Karpas-422 (cell line): ENCODE measurements around the gene KCNJ12. TPM values are rescaled to one million over a fixed set of nuclear protein-coding genes. Genes with fewer than 3 reads are reported as not detected.
"Not testable (repeated sequence)": the region's sequence is repeated elsewhere in the genome, so short reads cannot be mapped to it uniquely, and the experiment has no call there.

Experiments used
- DNase-seq: peaks from one replicate; pipeline ENCODE4 v3.0.0-alpha.2; 2015
- H2AFZ ChIP-seq: fragments of 200-600 bp; sonication (generic); 2 replicates; pipeline ENCODE4 v1.6.1; 2014; ENCODE audit warnings: antibody characterized with exemption, low read length, mixed read lengths
- H3K27ac ChIP-seq: fragments of 200-600 bp; sonication (generic); 2 replicates; pipeline ENCODE4 v1.5.1; 2014; ENCODE audit warnings: mild to moderate bottlenecking, low read length, moderate library complexity
- H3K27me3 ChIP-seq: fragments of 200-600 bp; sonication (generic); 2 replicates; pipeline ENCODE4 v1.6.1; 2014; ENCODE audit warnings: low read length, mixed read lengths
- H3K36me3 ChIP-seq: fragments of 200-600 bp; sonication (generic); 2 replicates; pipeline ENCODE4 v1.6.1; 2014; ENCODE audit warnings: low read length, mixed read lengths; ENCODE audit not compliant: insufficient read depth
- H3K4me1 ChIP-seq: fragments of 200-600 bp; sonication (generic); 2 replicates; pipeline ENCODE4 v1.6.1; 2014; ENCODE audit warnings: mild to moderate bottlenecking, low read length, mixed read lengths
- H3K4me2 ChIP-seq: fragments of 200-600 bp; sonication (generic); 2 replicates; pipeline ENCODE4 v1.6.1; 2014; ENCODE audit warnings: low read length, low read depth, mild to moderate bottlenecking; ENCODE audit not compliant: poor library complexity, severe bottlenecking
- H3K4me3 ChIP-seq: fragments of 200-600 bp; sonication (generic); 2 replicates; pipeline ENCODE4 v1.5.1; 2014; ENCODE audit warnings: mild to moderate bottlenecking, antibody characterized with exemption, low read length, mixed read lengths
- H3K79me2 ChIP-seq: fragments of 200-600 bp; sonication (generic); 2 replicates; pipeline ENCODE4 v1.6.1; 2014; ENCODE audit warnings: mild to moderate bottlenecking, low read length, mixed read lengths
- H3K9ac ChIP-seq: fragments of 200-600 bp; sonication (generic); 2 replicates; pipeline ENCODE4 v1.6.0; 2014; ENCODE audit warnings: low read length
- H3K9me2 ChIP-seq: fragments of 200-600 bp; sonication (generic), shearing (Covaris generic); replicated peaks from 2 replicates; pipeline ENCODE4 v1.6.0; 2014; ENCODE audit warnings: mild to moderate bottlenecking, low read length, moderate library complexity; ENCODE audit not compliant: insufficient read depth
- H3K9me3 ChIP-seq: fragments of 300-700, 200-600 bp; sonication (generic); 2 replicates; pipeline ENCODE4 v1.6.1; 2014; ENCODE audit warnings: low read length, mixed read lengths
- H4K20me1 ChIP-seq: fragments of 200-600 bp; sonication (generic); 2 replicates; pipeline ENCODE4 v1.6.1; 2014; ENCODE audit warnings: mild to moderate bottlenecking, antibody characterized with exemption, low read length, low read depth; ENCODE audit not compliant: insufficient read depth
- total RNA-seq: library from RNA; depleted of rRNA; stranded (reverse); fragments of >200 nt; shearing (Covaris generic); gene quantifications from 2 replicates; pipeline ENCODE4 v1.2.3, GENCODE V29; 2014; ENCODE audit warnings: low replicate concordance; rRNA removed

KCNJ12 gene
- 0.22 and 1.1 TPM in 2 replicates for total RNA-seq

DNA sequence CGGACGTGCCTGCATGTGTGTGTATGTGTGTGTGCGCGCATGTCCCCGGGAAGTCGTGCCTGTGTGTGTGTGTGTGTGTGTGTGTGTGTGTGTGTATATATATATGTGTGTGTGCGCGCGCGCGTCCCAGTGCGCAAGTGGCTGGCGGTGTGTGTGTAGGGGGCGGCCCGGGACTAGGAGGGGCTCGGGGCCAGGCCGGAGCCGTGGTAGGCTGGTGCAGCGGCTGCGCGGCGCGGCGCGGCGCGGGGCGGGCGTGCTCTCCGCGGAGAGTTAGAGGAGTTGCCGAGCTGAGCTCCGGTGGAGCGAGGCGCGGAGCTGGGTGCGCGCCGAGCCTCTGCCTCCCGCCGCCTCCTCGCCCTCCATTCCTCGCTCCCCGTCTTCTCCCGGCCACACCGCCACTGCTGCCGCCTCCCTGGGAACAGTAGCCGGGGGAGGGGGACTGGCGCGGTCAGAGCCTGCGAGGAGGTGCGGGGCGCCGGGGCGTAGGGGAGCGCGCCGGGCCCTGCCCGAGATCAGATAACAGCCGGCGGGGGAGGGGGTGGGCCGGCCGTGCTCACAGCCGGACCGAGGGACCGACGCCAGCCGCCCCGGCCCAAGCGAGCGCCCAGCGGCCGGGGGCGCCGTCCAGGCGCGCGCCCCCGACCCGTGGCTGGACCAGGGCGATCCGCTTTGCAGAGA is at the start of gene KCNJ12:
TSS of gene KCNJ12 (plus strand) at position 277 of the 678 bp plus-strand sequence. CDS start 38,986 bp downstream, outside the sequence.
- no peaks in the 10 kb centered on the region for H3K9me2 ChIP-seq
- H3K4me3 ChIP-seq: no peak within 1 kb of the TSS
- peaks cover 57% of the 10 kb centered on the region for H3K4me1 ChIP-seq
- H3K9ac ChIP-seq: peak within 1 kb of the TSS; percentile 82
- no peaks in the 10 kb centered on the region for H3K9me3 ChIP-seq
- H3K36me3 ChIP-seq: no peaks in the 10 kb centered on the region
- H3K27me3 ChIP-seq: no peaks in the 10 kb centered on the region
- H3K27ac ChIP-seq: peak within 1 kb of the TSS; percentile 98
- H3K79me2 ChIP-seq: no peaks in the 10 kb centered on the region
- no peak within 1 kb of the TSS for H2AFZ ChIP-seq
- no peaks in the 10 kb centered on the region for H4K20me1 ChIP-seq
- H3K4me2 ChIP-seq: peak within 1 kb of the TSS; percentile 83
- DNase-seq: no peak

DNA sequence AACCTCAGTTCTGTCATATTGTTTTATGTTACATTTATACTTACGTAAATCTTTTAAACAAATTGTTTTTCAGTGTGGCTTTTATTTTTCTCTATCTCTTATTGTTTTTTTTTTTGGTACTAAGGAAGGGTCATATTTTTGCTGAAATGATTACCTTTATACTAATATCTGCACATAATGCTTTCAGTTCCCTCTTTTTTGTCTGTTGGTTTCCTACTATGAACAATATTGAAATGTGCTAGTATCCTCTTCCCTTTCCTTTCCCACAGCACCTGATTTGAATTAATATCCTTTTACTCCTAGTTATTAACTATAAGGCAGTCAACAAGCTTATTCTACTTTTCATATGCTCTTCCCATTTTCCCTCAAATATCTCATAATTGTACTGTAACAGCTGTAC is 48.2 kb upstream of the KCNJ12 start:
- Histone ChIP-seq H3K4me1 (peaks cover 62% of the 10 kb centered on the region), H3K4me2 (peak overlapping the region; percentile 59), H3K27ac (peak overlapping the region; percentile 99), H3K9ac (0 out of 2 replicates have a peak overlapping the region, but pooled peaks have one; percentile 27)
- not testable (repeated sequence) for H3K79me2 ChIP-seq, H3K27me3 ChIP-seq, H4K20me1 ChIP-seq, H3K4me3 ChIP-seq, DNase-seq, H2AFZ ChIP-seq, H3K36me3 ChIP-seq, H3K9me2 ChIP-seq, H3K9me3 ChIP-seq

GRCh38 chr17:21328778-21329177 is 47.4 kb upstream of the KCNJ12 start:
- Histone ChIP-seq H3K4me1 (peaks cover 54% of the 10 kb centered on the region), H3K27ac (peak overlapping the region; percentile 37; the same call in 1 of the 2 replicates)
- H3K79me2 ChIP-seq, H3K9me3 ChIP-seq, H4K20me1 ChIP-seq, H3K9ac ChIP-seq, H3K27me3 ChIP-seq, H3K36me3 ChIP-seq, H2AFZ ChIP-seq, H3K9me2 ChIP-seq, DNase-seq, H3K4me2 ChIP-seq, H3K4me3 ChIP-seq: not testable (repeated sequence)

GRCh38 chr17:21330436-21331160 is 45.6 kb upstream of the KCNJ12 start:
- Histone ChIP-seq H3K4me1 (peaks cover 36% of the 10 kb centered on the region), H4K20me1 (no peaks in the 10 kb centered on the region), H3K79me2 (no peaks in the 10 kb centered on the region), H3K4me3 (no peak overlapping the region), H3K27me3 (no peaks in the 10 kb centered on the region), H3K36me3 (no peaks in the 10 kb centered on the region), H3K4me2 (no peak overlapping the region), H3K27ac (no peak overlapping the region), H3K9me3 (no peaks in the 10 kb centered on the region), H2AFZ (no peak overlapping the region), H3K9ac (no peak overlapping the region), H3K9me2 (no peaks in the 10 kb centered on the region)
- no peak for DNase-seq

- DNase-seq, H3K9me3 ChIP-seq, H3K27me3 ChIP-seq, H3K36me3 ChIP-seq, H3K4me3 ChIP-seq, H3K4me2 ChIP-seq, H3K79me2 ChIP-seq, H3K9ac ChIP-seq, H4K20me1 ChIP-seq, H3K27ac ChIP-seq, H3K9me2 ChIP-seq, H2AFZ ChIP-seq: not testable (repeated sequence)
- peaks cover 12% of the 10 kb centered on the region for H3K4me1 ChIP-seq
These were observed 39.4 kb upstream of the KCNJ12 start for GRCh38 chr17:21336541-21337294.

- H3K27ac ChIP-seq, H3K79me2 ChIP-seq, H2AFZ ChIP-seq, H4K20me1 ChIP-seq, H3K9ac ChIP-seq, H3K4me3 ChIP-seq, H3K4me2 ChIP-seq, H3K9me3 ChIP-seq, H3K9me2 ChIP-seq, DNase-seq, H3K36me3 ChIP-seq, H3K27me3 ChIP-seq: not testable (repeated sequence)
- H3K4me1 ChIP-seq: peaks cover 14% of the 10 kb centered on the region
These were observed 38.1 kb upstream of the KCNJ12 start for GRCh38 chr17:21337981-21338625.

DNA sequence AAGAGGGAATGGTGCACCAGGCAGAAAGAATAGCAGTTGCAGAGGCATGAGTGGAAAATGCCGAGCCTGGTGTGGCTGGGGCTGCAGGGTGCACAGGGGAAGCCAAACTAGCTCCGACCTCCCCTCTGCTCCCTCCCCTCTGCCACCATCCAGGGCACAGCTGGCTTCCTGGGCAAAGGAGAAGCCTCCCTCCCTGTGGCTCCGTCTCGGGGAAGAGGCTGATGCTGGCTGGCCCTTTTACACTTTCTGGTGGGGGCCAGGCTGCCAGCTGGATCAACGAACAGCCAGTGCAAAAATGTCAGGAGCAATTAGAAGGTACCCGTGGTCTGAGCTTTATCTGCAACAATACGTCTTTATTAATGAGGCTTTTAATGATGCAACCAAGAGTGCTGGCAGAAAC is 37.1 kb upstream of the KCNJ12 start:
- H2AFZ ChIP-seq: no peak overlapping the region
- H3K36me3 ChIP-seq: no peaks in the 10 kb centered on the region
- no peaks in the 10 kb centered on the region for H3K9me2 ChIP-seq
- no peaks in the 10 kb centered on the region for H3K79me2 ChIP-seq
- no peak overlapping the region for H3K27ac ChIP-seq
- no peak overlapping the region for H3K4me3 ChIP-seq
- H3K9ac ChIP-seq: no peak overlapping the region; the same call in 1 of the 2 replicates
- H4K20me1 ChIP-seq: no peaks in the 10 kb centered on the region
- no peaks in the 10 kb centered on the region for H3K9me3 ChIP-seq
- H3K4me1 ChIP-seq: peaks cover 22% of the 10 kb centered on the region
- DNase-seq: no peak
- H3K27me3 ChIP-seq: no peaks in the 10 kb centered on the region
- H3K4me2 ChIP-seq: no peak overlapping the region

GRCh38 chr17:21339571-21339970 is 36.6 kb upstream of the KCNJ12 start:
- H3K27me3 ChIP-seq, H2AFZ ChIP-seq, H3K9me2 ChIP-seq, H3K9ac ChIP-seq, H3K36me3 ChIP-seq, H3K9me3 ChIP-seq, H3K79me2 ChIP-seq, H3K4me2 ChIP-seq, H3K4me3 ChIP-seq, DNase-seq, H4K20me1 ChIP-seq, H3K27ac ChIP-seq: not testable (repeated sequence)
- peaks cover 26% of the 10 kb centered on the region for H3K4me1 ChIP-seq
